IMR-90 (cell line): ENCODE data around the gene MGAT3. TPM values are rescaled to one million over a fixed set of nuclear protein-coding genes. Genes with fewer than 3 reads are reported as not detected.
"Not testable (repeated sequence)": the region's sequence is repeated elsewhere in the genome, so short reads cannot be mapped to it uniquely, and the experiment has no call there.

Source experiments
- ATAC-seq: fragments of 200-7000 bp; cut with Tn5 transposase; 2 replicates; pipeline ENCODE4 v1.9.1; 2020; ENCODE audit warnings: low read depth, mild to moderate bottlenecking, moderate library complexity
- BruUV-seq: library from RNA; stranded (reverse); fragments of 400-500 nt; replicated peaks from 2 replicates; lab custom pipeline; 2021; lab: Mats Ljungman, UMichigan
- CTCF ChIA-PET: fragments of 300-600 bp; formaldehyde crosslinking; extraction: SDS; loops from one replicate; lab custom pipeline; 2021; ENCODE audit warnings: antibody characterized with exemption; lab: Yijun Ruan, JAX
- POLR2A ChIA-PET: fragments of 300-600 bp; sonication (Branson Sonifier 250); formaldehyde crosslinking; loops from one replicate; lab custom pipeline; 2022; ENCODE audit warnings: antibody characterized with exemption; ENCODE audit not compliant: unreplicated experiment; lab: Charles Lee
- DNase-seq: peaks from one replicate; pipeline ENCODE4 v3.0.0; 2013
- H2AFZ ChIP-seq: replicated peaks from 2 replicates; pipeline ENCODE3; 2013; ENCODE audit warnings: low read length, mild to moderate bottlenecking; ENCODE audit not compliant: poor library complexity
- H2AK5ac ChIP-seq: 2 replicates; pipeline ENCODE4 v1.6.1; 2013; ENCODE audit warnings: low read depth, low read length, inconsistent platforms
- H2AK9ac ChIP-seq: replicated peaks from 2 replicates; pipeline ENCODE3; 2013; ENCODE audit warnings: mild to moderate bottlenecking, low read depth, low read length, moderate library complexity; ENCODE audit not compliant: poor library complexity
- H2BK120ac ChIP-seq: 2 replicates; pipeline ENCODE4 v1.6.1; 2013; ENCODE audit warnings: low read depth, low read length, inconsistent platforms
- H2BK15ac ChIP-seq: 3 replicates; pipeline ENCODE4 v1.6.1; 2013; ENCODE audit warnings: low read depth, low read length, inconsistent platforms
- H2BK20ac ChIP-seq: 2 replicates; pipeline ENCODE4 v1.6.1; 2013; ENCODE audit warnings: low read depth, mild to moderate bottlenecking, inconsistent platforms, low read length, moderate library complexity
- H2BK5ac ChIP-seq: 2 replicates; pipeline ENCODE4 v1.6.1; 2013; ENCODE audit warnings: mild to moderate bottlenecking, low read depth, low read length, inconsistent platforms; ENCODE audit not compliant: poor library complexity, severe bottlenecking
- H3K14ac ChIP-seq: replicated peaks from 2 replicates; pipeline ENCODE4 v1.6.1; 2013; ENCODE audit warnings: low read depth, low read length, inconsistent platforms
- H3K18ac ChIP-seq: 2 replicates; pipeline ENCODE4 v1.6.1; 2013; ENCODE audit warnings: low read depth, low read length, control low read depth
- H3K23ac ChIP-seq: 2 replicates; pipeline ENCODE4 v1.6.1; 2013; ENCODE audit warnings: low read depth, low read length, inconsistent platforms
- H3K27ac ChIP-seq: 2 replicates; pipeline ENCODE4 v1.5.1; 2013; ENCODE audit warnings: mild to moderate bottlenecking, control low read depth, low read length; ENCODE audit not compliant: insufficient read depth
- H3K27me3 ChIP-seq: 2 replicates; pipeline ENCODE4 v1.6.1; 2013; ENCODE audit warnings: low read length; ENCODE audit not compliant: control insufficient read depth, insufficient read depth
- H3K36me3 ChIP-seq: 2 replicates; pipeline ENCODE4 v1.6.1; 2013; ENCODE audit warnings: low read length, mixed read lengths; ENCODE audit not compliant: control insufficient read depth, insufficient read depth
- H3K4ac ChIP-seq: 2 replicates; pipeline ENCODE4 v1.6.1; 2013; ENCODE audit warnings: low read depth, low read length, inconsistent platforms
- H3K4me1 ChIP-seq: 2 replicates; pipeline ENCODE4 v1.6.1; 2013; ENCODE audit warnings: low read length, mixed read lengths; ENCODE audit not compliant: control insufficient read depth, insufficient read depth
- H3K4me2 ChIP-seq: 2 replicates; pipeline ENCODE4 v1.6.1; 2013; ENCODE audit warnings: low read depth, mild to moderate bottlenecking, control low read depth, low read length, moderate library complexity
- H3K4me3 ChIP-seq: 2 replicates; pipeline ENCODE4 v1.5.1; 2013; ENCODE audit warnings: low read depth, mild to moderate bottlenecking, control low read depth, low read length, moderate library complexity; ENCODE audit not compliant: insufficient read depth
- H3K56ac ChIP-seq: 2 replicates; pipeline ENCODE4 v1.6.1; 2013; ENCODE audit warnings: low read length, inconsistent platforms; ENCODE audit not compliant: insufficient read depth; ENCODE audit errors: extremely low read depth
- H3K79me1 ChIP-seq, 2 experiments: 2 replicates each; pipeline ENCODE4 v1.6.1; 2013; ENCODE audit warnings: low read length in 2 of 2, inconsistent platforms in 1 of 2, low read depth in 1 of 2
- H3K9ac ChIP-seq: 2 replicates; pipeline ENCODE4 v1.6.1; 2013; ENCODE audit warnings: low read depth, low read length, control low read depth
- H3K9me1 ChIP-seq: 2 replicates; pipeline ENCODE4 v1.6.1; 2013; ENCODE audit warnings: low read length, inconsistent platforms; ENCODE audit not compliant: insufficient read depth
- H3K9me3 ChIP-seq: 2 replicates; pipeline ENCODE4 v1.6.1; 2013; ENCODE audit warnings: low read length; ENCODE audit not compliant: control insufficient read depth, insufficient read depth
- H4K20me1 ChIP-seq: 2 replicates; pipeline ENCODE4 v1.6.1; 2013; ENCODE audit warnings: low read length, inconsistent platforms; ENCODE audit not compliant: insufficient read depth
- H4K5ac ChIP-seq: 2 replicates; pipeline ENCODE4 v1.6.1; 2013; ENCODE audit warnings: mild to moderate bottlenecking, low read depth, low read length, control low read depth
- H4K8ac ChIP-seq, 2 experiments: 2 replicates each; pipeline ENCODE4 v1.6.1; 2013; ENCODE audit warnings: low read depth in 2 of 2, low read length in 2 of 2, control low read depth in 1 of 2, inconsistent platforms in 1 of 2
- H4K91ac ChIP-seq: 2 replicates; pipeline ENCODE4 v1.6.1; 2013; ENCODE audit warnings: low read depth, low read length, inconsistent platforms; ENCODE audit not compliant: insufficient read depth
- WGBS, 2 experiments: methylation state at CpG; one replicate each; pipeline versions ENCODE4 v1.1.5 to v1.1.7; 2013; ENCODE audit warnings: missing lambda C conversion rate in 2 of 2; ENCODE audit not compliant: insufficient read length in 1 of 2; ENCODE audit errors: extremely low coverage in 2 of 2; 5-methylcytosine and 5-hydroxymethylcytosine counted together
- dilution Hi-C: fragments of 300-500 bp; cut with HindIII; formaldehyde crosslinking; loops from one replicate; pipeline ENCODE4 v1.14.3; 2018; ENCODE audit warnings: low sequenced_read_pairs; ENCODE audit not compliant: unreplicated experiment
- in situ Hi-C: fragments of 300-500 bp; cut with MboI; formaldehyde crosslinking; loops from 3 replicates; pipeline ENCODE4 v1.14.3; 2019; ENCODE audit warnings: low sequenced_read_pairs, inconsistent platforms, mixed read lengths
- intact Hi-C: fragments of 100-400 bp; cut with micrococcal nuclease; formaldehyde crosslinking; loops from 2 replicates; pipeline ENCODE4 v1.10.0; 2022
- polyA plus RNA-seq, 3 experiments: library from polyadenylated mRNA; depleted of rRNA; stranded (reverse); fragments of >200 nt; gene quantifications; 2 replicates each; pipeline ENCODE4 v1.2.3, GENCODE V29; 2012; ENCODE audit warnings: low replicate concordance in 1 of 3
- total RNA-seq: library from RNA; depleted of rRNA; stranded (reverse); fragments of >200 nt; gene quantifications from 2 replicates; pipeline ENCODE4 v1.2.3, GENCODE V29; 2012

Gene MGAT3
- total and polyA plus RNA-seq, 2 of the 4 experiments (the other 2 are of a cell fraction) = 0.36 to 1.1 TPM

GRCh38 chr22:39507021-39507420 lies 50.2 kb downstream of the MGAT3 start:
- in situ Hi-C loops = not testable (repeated sequence)

More at GRCh38 chr22:39507021-39507420, 50.2 kb downstream of the MGAT3 start:
- H2BK5ac ChIP-seq, H2AK9ac ChIP-seq, H3K56ac ChIP-seq, H3K9me1 ChIP-seq, H3K27ac ChIP-seq, H2BK120ac ChIP-seq, ATAC-seq, H3K9me3 ChIP-seq, H2BK20ac ChIP-seq, H3K9ac ChIP-seq, intact Hi-C loops, H2AK5ac ChIP-seq, H3K4me2 ChIP-seq, DNase-seq, POLR2A ChIA-PET, H3K23ac ChIP-seq, H3K4ac ChIP-seq, H3K18ac ChIP-seq, CTCF ChIA-PET, H4K91ac ChIP-seq, H3K14ac ChIP-seq, H4K8ac ChIP-seq, H4K5ac ChIP-seq, H3K4me3 ChIP-seq, H2BK15ac ChIP-seq, BruUV-seq, H3K4me1 ChIP-seq, H3K27me3 ChIP-seq, dilution Hi-C loops, H2AFZ ChIP-seq: not testable (repeated sequence)
- Histone ChIP-seq H4K20me1 (peaks cover 36% of the 10 kb centered on the region), H3K36me3 (peaks cover 53% of the 10 kb centered on the region), H3K79me1 (peaks cover 42 to 77% of the 10 kb centered on the region in 2 experiments)
- 79% methylated on average over 6 of the region's 10 CpGs; no CpG with 5 or more reads in 1 of the 2 experiments for WGBS, 2 experiments
